Choroid plexus epithelial cell (primary cell): ENCODE results near the gene CYREN.

Source experiments
- DNase-seq: peaks from one replicate; pipeline ENCODE4 v3.0.0-alpha.2; 2010; ENCODE audit warnings: low read depth
- H3K4me3 ChIP-seq: 2 replicates; pipeline ENCODE4 v1.5.1; 2011; ENCODE audit warnings: low read depth, mild to moderate bottlenecking, control low read depth, low read length, moderate library complexity
- CTCF ChIP-seq: conservative IDR thresholded peaks from 2 replicates; pipeline ENCODE4 v1.5.1; 2011; ENCODE audit warnings: low read depth, mild to moderate bottlenecking, control low read depth, inconsistent platforms, low read length, moderate library complexity

The CYREN gene

GRCh38 chr7:135190703-135191102 is 20.2 kb upstream of the CYREN start:
- H3K4me3 ChIP-seq = no peak overlapping the region
- DNase-seq = no peak
- no peak for TF ChIP-seq CTCF

- no peak for TF ChIP-seq CTCF
- H3K4me3 ChIP-seq = no peak overlapping the region
- peak; percentile 58 for DNase-seq
Observed at GRCh38 chr7:135189961-135190360, 19.5 kb upstream of the CYREN start.

- no peak for TF ChIP-seq CTCF
Observed at GRCh38 chr7:135189221-135189662, 18.7 kb upstream of the CYREN start.

GRCh38 chr7:135188298-135188984 is 17.9 kb upstream of the CYREN start:
- no peak for DNase-seq
- TF ChIP-seq CTCF = no peak
- H3K4me3 ChIP-seq = no peak overlapping the region

More at GRCh38 chr7:135189221-135189662, 18.7 kb upstream of the CYREN start:
- no peak for DNase-seq
- H3K4me3 ChIP-seq = no peak overlapping the region

GRCh38 chr7:135186841-135187253 is 16.3 kb upstream of the CYREN start:
- no peak for TF ChIP-seq CTCF
- DNase-seq = no peak
- no peak overlapping the region for H3K4me3 ChIP-seq

- DNase-seq = no peak
- TF ChIP-seq CTCF = no peak
Observed at GRCh38 chr7:135186261-135186540, 15.7 kb upstream of the CYREN start.

GRCh38 chr7:135185471-135186260 is 15.2 kb upstream of the CYREN start:
- no peak overlapping the region for H3K4me3 ChIP-seq
- DNase-seq = no peak
- TF ChIP-seq CTCF = no peak

More at GRCh38 chr7:135186261-135186540, 15.7 kb upstream of the CYREN start:
- no peak overlapping the region for H3K4me3 ChIP-seq
